Prostate gland (tissue), 2 donors: ENCODE results near the gene MRPL34. TPM values are rescaled to one million over a fixed set of nuclear protein-coding genes. Genes with fewer than 3 reads are reported as not detected.
"Not testable (repeated sequence)": the region's sequence is repeated elsewhere in the genome, so short reads cannot be mapped to it uniquely, and the experiment has no call there.

ENCODE experiments used
- DNase-seq: peaks from one replicate; pipeline ENCODE4 v3.0.0-alpha.2; 2019; ENCODE audit warnings: low spot score
- H3K27ac ChIP-seq, 2 donors: fragments of 200-600 bp; sonication (generic); 2 replicates each; pipeline ENCODE4 v1.5.1; 2017 to 2019
- H3K27me3 ChIP-seq: fragments of 200-600 bp; sonication (generic); replicated peaks from 2 replicates; pipeline ENCODE4 v1.5.1; 2019; ENCODE audit not compliant: insufficient read depth
- H3K36me3 ChIP-seq, 2 donors: fragments of 200-600 bp; sonication (generic); 1 replicate in 1 of 2; 2 replicates in 1 of 2; pipeline versions ENCODE4 v1.5.1 to v1.8.1; 2017 to 2019
- H3K4me1 ChIP-seq: fragments of 200-600 bp; sonication (generic); replicated peaks from 2 replicates; pipeline ENCODE4 v1.5.1; 2019
- H3K4me3 ChIP-seq, 2 donors: fragments of 200-600 bp; sonication (generic); 2 replicates each; pipeline ENCODE4 v1.5.1; 2017 to 2019
- H3K9me3 ChIP-seq: fragments of 200-600 bp; sonication (generic); 2 replicates; pipeline ENCODE4 v1.5.1; 2017
- POLR2A ChIP-seq: fragments of 450-650 bp; IDR thresholded peaks from one replicate; pipeline ENCODE4 v1.6.1; 2016; ENCODE audit warnings: antibody characterized with exemption, mild to moderate bottlenecking
- POLR2AphosphoS5 ChIP-seq: sonication (generic); formaldehyde crosslinking; IDR thresholded peaks from one replicate; pipeline ENCODE4 v1.6.1; 2017; ENCODE audit warnings: antibody characterized with exemption
- WGBS: methylation state at CpG from one replicate; pipeline ENCODE4 v1.1.5; 2018; 5-methylcytosine and 5-hydroxymethylcytosine counted together
- intact Hi-C: fragments of 100-400 bp; cut with DNase I; formaldehyde crosslinking; loops from one replicate; pipeline ENCODE4 v1.14.2; 2022
- total RNA-seq, 2 donors: library from RNA; depleted of rRNA; stranded (reverse); fragments of >200 nt; gene quantifications; one replicate each; pipeline ENCODE4 v1.1.0, GENCODE V29; 2016
- TF ChIP-seq, protein P1 (sequence below), 4 experiments: fragments of 200-600 bp in 2 of 4; fragments of 450-650 bp in 2 of 4; sonication (generic) in 2 of 4; IDR thresholded peaks; 1 replicate in 3 of 4; 2 replicates in 1 of 4; pipeline ENCODE4 v1.5.1; 2016 to 2019; ENCODE audit warnings: antibody characterized with exemption in 4 of 4, mild to moderate bottlenecking in 2 of 4, moderate library complexity in 2 of 4

Gene MRPL34
- total RNA-seq, 2 donors from 2014 or later: 157 to 169 TPM

GRCh38 chr19:17292301-17293074, 13.2 kb upstream of the MRPL34 start:
- intact Hi-C loops: loop anchor here (5.0 kb wide), 1 partner anchor 95 kb away; no protein-coding TSS in a partner anchor
- Histone ChIP-seq H3K9me3 (no peaks in the 10 kb centered on the region), H3K27ac (peak overlapping the region; percentile 29 to 44)

GRCh38 chr19:17293605-17294004, 12.1 kb upstream of the MRPL34 start:
- DNase-seq: no peak
- 92% methylated on average over 14 of the region's 14 CpGs for WGBS
- TF ChIP-seq, protein P1, sequence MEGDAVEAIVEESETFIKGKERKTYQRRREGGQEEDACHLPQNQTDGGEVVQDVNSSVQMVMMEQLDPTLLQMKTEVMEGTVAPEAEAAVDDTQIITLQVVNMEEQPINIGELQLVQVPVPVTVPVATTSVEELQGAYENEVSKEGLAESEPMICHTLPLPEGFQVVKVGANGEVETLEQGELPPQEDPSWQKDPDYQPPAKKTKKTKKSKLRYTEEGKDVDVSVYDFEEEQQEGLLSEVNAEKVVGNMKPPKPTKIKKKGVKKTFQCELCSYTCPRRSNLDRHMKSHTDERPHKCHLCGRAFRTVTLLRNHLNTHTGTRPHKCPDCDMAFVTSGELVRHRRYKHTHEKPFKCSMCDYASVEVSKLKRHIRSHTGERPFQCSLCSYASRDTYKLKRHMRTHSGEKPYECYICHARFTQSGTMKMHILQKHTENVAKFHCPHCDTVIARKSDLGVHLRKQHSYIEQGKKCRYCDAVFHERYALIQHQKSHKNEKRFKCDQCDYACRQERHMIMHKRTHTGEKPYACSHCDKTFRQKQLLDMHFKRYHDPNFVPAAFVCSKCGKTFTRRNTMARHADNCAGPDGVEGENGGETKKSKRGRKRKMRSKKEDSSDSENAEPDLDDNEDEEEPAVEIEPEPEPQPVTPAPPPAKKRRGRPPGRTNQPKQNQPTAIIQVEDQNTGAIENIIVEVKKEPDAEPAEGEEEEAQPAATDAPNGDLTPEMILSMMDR (IDR thresholded peaks at IDR 0.05): no peak
- TF ChIP-seq POLR2AphosphoS5 (no peak), POLR2A (no peak)
- no peak overlapping the region for H3K27ac ChIP-seq
- no peaks in the 10 kb centered on the region for H3K36me3 ChIP-seq
- no peaks in the 10 kb centered on the region for H3K4me1 ChIP-seq
- intact Hi-C loops: loop anchor here (5.0 kb wide), 1 partner anchor 94 kb away; no protein-coding TSS in a partner anchor
- no peaks in the 10 kb centered on the region for H3K9me3 ChIP-seq
- no peak overlapping the region for H3K4me3 ChIP-seq
- no peaks in the 10 kb centered on the region for H3K27me3 ChIP-seq

More at GRCh38 chr19:17292301-17293074, 13.2 kb upstream of the MRPL34 start:
- Histone ChIP-seq H3K4me3 (peak overlapping the region; percentile 22 to 35), H3K27me3 (no peaks in the 10 kb centered on the region), H3K4me1 (no peaks in the 10 kb centered on the region), H3K36me3 (no peaks in the 10 kb centered on the region)
- WGBS: 19% methylated on average over 34 of the region's 46 CpGs
- DNase-seq: peak; percentile 59
- TF ChIP-seq, protein P1 (IDR thresholded peaks at IDR 0.05): peak in 3 of 4 experiments; percentile 15 to 64 (median 61)
- TF ChIP-seq POLR2AphosphoS5: peak; percentile 39
- no peak for TF ChIP-seq POLR2A

GRCh38 chr19:17294051-17294891, 11.4 kb upstream of the MRPL34 start:
- no peaks in the 10 kb centered on the region for H3K27me3 ChIP-seq
- no peaks in the 10 kb centered on the region for H3K9me3 ChIP-seq
- intact Hi-C loops: loop anchor here (5.0 kb wide), 1 partner anchor 93 kb away; no protein-coding TSS in a partner anchor
- TF ChIP-seq POLR2AphosphoS5: no peak
- TF ChIP-seq, protein P1 (IDR thresholded peaks at IDR 0.05): no peak
- no peaks in the 10 kb centered on the region for H3K36me3 ChIP-seq
- 84% methylated on average over 44 of the region's 48 CpGs for whole genome bisulfite sequencing
- no peak overlapping the region for H3K27ac ChIP-seq
- no peaks in the 10 kb centered on the region for H3K4me1 ChIP-seq
- no peak for DNase-seq
- no peak overlapping the region for H3K4me3 ChIP-seq

- H3K36me3 ChIP-seq, H3K27ac ChIP-seq, DNase-seq, intact Hi-C loops, H3K9me3 ChIP-seq, H3K27me3 ChIP-seq, H3K4me1 ChIP-seq, H3K4me3 ChIP-seq: not testable (repeated sequence)
- 97% methylated on average over 6 of the region's 6 CpGs for WGBS
Observed at GRCh38 chr19:17295551-17295950, 10.1 kb upstream of the MRPL34 start.

- Histone ChIP-seq H3K27ac (no peak overlapping the region), H3K4me1 (no peaks in the 10 kb centered on the region), H3K4me3 (no peak overlapping the region), H3K36me3 (no peaks in the 10 kb centered on the region), H3K27me3 (no peaks in the 10 kb centered on the region), H3K9me3 (no peaks in the 10 kb centered on the region)
- no peak for TF ChIP-seq POLR2A
- TF ChIP-seq POLR2AphosphoS5: no peak
- TF ChIP-seq, protein P1 (IDR thresholded peaks at IDR 0.05): no peak
- no peak for DNase-seq
- 68% methylated on average over 4 of the region's 4 CpGs for WGBS
- intact Hi-C loops: no loop called here
Observed at GRCh38 chr19:17296273-17296672, 9.4 kb upstream of the MRPL34 start.
